Measurements from ENCODE around the gene FOSL2. TPM values are rescaled to one million over a fixed set of nuclear protein-coding genes. Genes with fewer than 3 reads are reported as not detected.

FOSL2 gene
- total RNA-seq, 2 experiments from 2014 or later = 0.35 to 1.0 TPM

DNA sequence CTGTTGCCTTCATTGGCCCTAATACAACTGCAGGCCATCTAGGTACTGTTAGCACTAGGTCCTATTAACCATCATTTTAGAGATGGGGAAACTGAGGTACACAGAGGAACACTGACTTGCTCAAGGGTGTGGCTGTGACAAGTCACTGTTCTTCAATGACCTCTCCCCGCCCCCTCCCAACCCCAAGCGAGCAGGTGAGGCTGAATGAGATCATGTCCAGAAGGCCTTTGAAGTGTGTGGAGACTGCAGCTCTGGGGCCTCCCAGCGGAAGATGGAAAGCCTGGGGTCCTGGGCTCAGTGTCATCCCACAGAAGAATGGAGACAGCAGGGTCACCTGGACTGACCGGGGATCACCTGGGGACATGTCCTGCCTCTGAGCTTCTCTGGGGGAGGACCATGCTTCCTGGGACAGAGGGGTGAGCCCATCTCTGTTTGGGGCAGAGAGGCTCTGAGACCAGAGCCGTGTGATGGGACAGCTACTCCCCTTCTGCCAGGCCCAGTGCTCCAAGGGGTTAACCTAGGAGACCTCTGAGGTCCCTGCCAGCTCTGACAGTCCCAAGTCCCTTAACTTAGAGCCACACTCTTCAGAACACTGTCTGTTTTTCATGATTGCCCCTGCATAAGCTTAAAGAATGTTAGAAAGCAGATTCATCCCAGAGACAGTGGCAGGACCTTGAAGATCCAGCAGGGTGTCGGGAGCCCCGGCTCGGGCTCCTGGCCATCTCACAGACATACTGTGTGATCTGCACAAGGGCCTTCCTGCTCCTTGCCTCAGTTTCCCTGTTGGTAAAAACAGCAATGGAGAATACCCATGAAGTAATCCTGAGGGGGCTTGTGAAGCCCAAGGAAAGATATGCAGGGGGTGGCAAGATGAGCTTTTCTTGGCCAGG lies 16.7 kb upstream of the FOSL2 start:
- CTCF ChIA-PET (ENCODE audit: unreplicated experiment) = no interaction called here
- BruUV-seq (replicated peaks) = no TSS peak
- Histone ChIP-seq H3K9me2 (ENCODE audit: insufficient read depth, low read length) (no peaks in the 10 kb centered on the region), H3K4me1 (ENCODE audit: insufficient read depth, low read length, poor library complexity, severe bottlenecking) (no peaks in the 10 kb centered on the region), H3K27ac (ENCODE audit: low read depth, low read length, poor library complexity, severe bottlenecking) (no peak overlapping the region), H3K9me3 (ENCODE audit: low read length) (no peaks in the 10 kb centered on the region), H3K36me3 (ENCODE audit: insufficient read depth, low read length) (no peaks in the 10 kb centered on the region), H4K20me1 (ENCODE audit: insufficient read depth, low read length) (no peaks in the 10 kb centered on the region), H3K79me2 (ENCODE audit: insufficient read depth, low read depth, low read length) (no peaks in the 10 kb centered on the region), H3K4me2 (ENCODE audit: low read length) (no peak overlapping the region), H2AFZ (ENCODE audit: low read length) (no peak overlapping the region), H3K4me3 (ENCODE audit: low read depth, low read length, poor library complexity, severe bottlenecking) (no peak overlapping the region)
- TF ChIP-seq EZH2phosphoT487 (IDR thresholded peaks at IDR 0.05; ENCODE audit: borderline replicate concordance, low read depth, low read length) = no peak
- TF ChIP-seq, protein P1, sequence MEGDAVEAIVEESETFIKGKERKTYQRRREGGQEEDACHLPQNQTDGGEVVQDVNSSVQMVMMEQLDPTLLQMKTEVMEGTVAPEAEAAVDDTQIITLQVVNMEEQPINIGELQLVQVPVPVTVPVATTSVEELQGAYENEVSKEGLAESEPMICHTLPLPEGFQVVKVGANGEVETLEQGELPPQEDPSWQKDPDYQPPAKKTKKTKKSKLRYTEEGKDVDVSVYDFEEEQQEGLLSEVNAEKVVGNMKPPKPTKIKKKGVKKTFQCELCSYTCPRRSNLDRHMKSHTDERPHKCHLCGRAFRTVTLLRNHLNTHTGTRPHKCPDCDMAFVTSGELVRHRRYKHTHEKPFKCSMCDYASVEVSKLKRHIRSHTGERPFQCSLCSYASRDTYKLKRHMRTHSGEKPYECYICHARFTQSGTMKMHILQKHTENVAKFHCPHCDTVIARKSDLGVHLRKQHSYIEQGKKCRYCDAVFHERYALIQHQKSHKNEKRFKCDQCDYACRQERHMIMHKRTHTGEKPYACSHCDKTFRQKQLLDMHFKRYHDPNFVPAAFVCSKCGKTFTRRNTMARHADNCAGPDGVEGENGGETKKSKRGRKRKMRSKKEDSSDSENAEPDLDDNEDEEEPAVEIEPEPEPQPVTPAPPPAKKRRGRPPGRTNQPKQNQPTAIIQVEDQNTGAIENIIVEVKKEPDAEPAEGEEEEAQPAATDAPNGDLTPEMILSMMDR (conservative IDR thresholded peaks at IDR 0.05; ENCODE audit: low read length) = no peak
- intact Hi-C loops (cut with micrococcal nuclease; ENCODE audit: unreplicated experiment) = no loop called here
- no peak for DNase-seq (ENCODE audit: low spot score)
- POLR2A ChIA-PET = interaction anchor here (0.8 kb wide), 1 partner anchor 222 kb away, joined by 3 read pairs; no protein-coding TSS in a partner anchor

DNA sequence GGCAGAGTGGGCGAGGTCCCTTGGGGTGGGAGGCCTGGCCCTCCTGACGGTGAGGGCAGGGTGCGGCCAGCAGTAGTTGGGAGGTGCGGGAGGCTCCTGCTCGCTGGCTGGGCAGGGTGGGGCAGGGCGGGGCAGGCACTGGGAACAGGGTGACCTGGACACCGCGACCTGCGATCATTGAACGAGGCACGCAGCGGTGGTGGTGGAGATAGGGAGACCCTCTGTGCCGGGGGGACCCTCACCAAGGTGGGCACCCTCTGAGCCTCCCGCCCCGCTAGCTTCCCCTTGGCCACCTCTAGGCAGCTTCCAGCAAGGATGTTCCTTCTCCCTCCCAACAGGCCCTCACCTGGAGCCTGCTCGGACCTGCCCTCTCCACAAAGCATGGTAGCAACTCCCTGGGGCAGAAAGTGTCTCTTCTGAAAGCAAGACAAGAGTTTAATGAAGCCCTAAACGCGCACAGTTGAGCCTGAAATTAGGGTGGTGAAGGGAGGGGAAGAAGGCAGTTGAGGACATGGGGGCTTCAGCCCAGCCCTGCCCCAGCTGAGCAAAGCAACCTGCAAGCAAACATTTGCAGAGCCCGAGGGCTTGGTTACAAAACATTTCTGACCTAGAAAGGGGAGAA lies 15.4 kb upstream of the FOSL2 start:
- intact Hi-C loops (cut with micrococcal nuclease; ENCODE audit: unreplicated experiment) = no loop called here
- Histone ChIP-seq H4K20me1 (ENCODE audit: insufficient read depth, low read length) (no peaks in the 10 kb centered on the region), H3K27ac (ENCODE audit: low read depth, low read length, poor library complexity, severe bottlenecking) (no peak overlapping the region), H3K9me3 (ENCODE audit: low read length) (no peaks in the 10 kb centered on the region), H3K79me2 (ENCODE audit: insufficient read depth, low read depth, low read length) (no peaks in the 10 kb centered on the region), H3K4me3 (ENCODE audit: low read depth, low read length, poor library complexity, severe bottlenecking) (no peak overlapping the region), H2AFZ (ENCODE audit: low read length) (no peak overlapping the region), H3K36me3 (ENCODE audit: insufficient read depth, low read length) (no peaks in the 10 kb centered on the region), H3K9me2 (ENCODE audit: insufficient read depth, low read length) (no peaks in the 10 kb centered on the region), H3K4me1 (ENCODE audit: insufficient read depth, low read length, poor library complexity, severe bottlenecking) (no peaks in the 10 kb centered on the region), H3K4me2 (ENCODE audit: low read length) (no peak overlapping the region)
- no peak for DNase-seq (ENCODE audit: low spot score)
- no peak for TF ChIP-seq EZH2phosphoT487 (IDR thresholded peaks at IDR 0.05; ENCODE audit: borderline replicate concordance, low read depth, low read length)
- TF ChIP-seq, protein P1 (conservative IDR thresholded peaks at IDR 0.05; ENCODE audit: low read length) = no peak
- BruUV-seq (replicated peaks) = no TSS peak
- CTCF ChIA-PET (ENCODE audit: unreplicated experiment) = no interaction called here
- POLR2A ChIA-PET = no interaction called here
